OCI-M2 (cell line): ENCODE results near the gene MYL6.
"Not testable (repeated sequence)": the region's sequence is repeated elsewhere in the genome, so short reads cannot be mapped to it uniquely, and the experiment has no call there.

Experiments
- DNase-seq: peaks from one replicate; lab custom pipeline; 2025; ENCODE audit not compliant: unreplicated experiment; lab: John Stamatoyannopoulos, UW

MYL6 gene

DNA sequence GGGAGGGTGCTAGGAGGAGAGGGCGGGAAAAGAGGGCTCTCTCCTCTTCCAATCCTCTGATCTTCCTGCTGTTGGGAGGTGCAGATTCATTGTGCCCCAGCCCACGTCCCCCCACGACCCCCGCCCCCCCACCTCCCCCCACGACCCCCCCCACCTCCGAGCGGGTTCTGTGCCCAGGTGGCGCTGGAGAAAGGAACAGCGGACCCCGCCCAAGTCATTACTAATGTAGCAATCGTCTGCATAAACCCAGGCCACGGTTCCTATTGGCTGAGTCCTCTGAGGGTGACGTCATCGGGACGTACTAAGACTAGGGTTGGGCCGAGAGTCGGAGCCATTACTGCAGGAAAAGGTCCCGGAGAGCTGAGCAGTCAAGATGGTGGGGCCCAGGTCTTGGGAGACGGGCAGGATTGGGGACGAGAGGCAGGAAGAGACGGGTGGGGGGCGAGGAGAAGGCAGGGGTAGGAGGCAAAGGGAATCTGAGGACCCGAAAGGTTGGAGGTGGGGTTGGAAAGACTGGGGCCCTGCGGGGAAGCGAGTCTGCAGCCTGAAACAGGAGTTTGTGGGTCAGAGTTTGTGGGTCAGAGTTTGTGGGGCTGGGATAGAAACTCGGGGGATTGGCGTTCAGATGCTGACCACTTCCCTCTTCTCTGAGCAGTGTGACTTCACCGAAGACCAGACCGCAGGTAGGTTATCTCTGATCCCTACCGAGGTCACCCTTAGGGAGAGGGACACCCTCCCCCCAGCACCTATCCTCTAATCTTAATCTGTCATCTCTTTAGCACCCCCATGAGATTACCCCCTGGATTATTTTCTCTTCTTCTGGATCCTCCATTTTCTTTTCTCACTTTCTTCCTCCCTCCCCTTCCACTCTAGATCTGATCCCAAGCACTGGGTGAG, at the start of gene MYL6:
MYL6 (plus strand) TSS at position 331 of the 897 bp plus-strand sequence; CDS start at position 374, 43 bp downstream.
- peak; percentile 67 for DNase-seq

DNA sequence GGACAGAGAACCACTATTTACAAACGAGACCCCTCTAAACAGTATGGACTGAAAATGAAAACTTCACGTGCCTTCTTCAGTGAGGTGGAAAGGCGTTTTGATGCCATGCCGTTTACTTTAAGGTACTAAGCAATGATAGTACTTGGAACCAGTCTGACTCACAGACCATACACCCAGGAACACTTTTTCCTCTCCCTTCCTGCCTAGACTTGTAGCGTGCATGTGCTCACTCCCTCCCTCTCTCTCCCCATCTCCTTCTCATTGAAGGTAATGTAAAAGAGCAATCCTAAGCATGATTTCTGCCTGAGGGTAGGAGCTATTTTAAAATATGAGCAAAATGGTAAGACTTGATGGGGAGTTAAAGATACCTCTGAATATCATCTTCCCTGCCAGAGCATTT, 47.6 kb upstream of the MYL6 start:
- DNase-seq: no peak

DNA sequence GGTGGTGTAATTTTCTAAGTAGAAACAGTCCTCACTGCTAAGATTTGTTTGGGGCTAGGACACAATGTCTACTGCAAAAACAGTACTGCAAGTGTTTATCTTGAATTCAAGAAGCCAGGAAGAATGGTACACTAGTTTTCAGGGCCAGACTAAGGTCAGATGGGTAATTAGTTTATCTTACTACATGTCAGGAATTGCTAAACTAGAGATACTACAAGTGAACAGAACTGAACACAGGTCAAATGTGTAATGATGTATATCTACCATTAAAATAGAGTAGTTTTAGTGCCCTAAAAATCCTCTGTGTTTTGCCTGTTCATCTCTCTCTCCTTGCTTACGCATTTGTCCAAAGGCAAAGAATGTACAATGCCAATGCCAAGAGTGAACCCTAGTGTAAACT, 44.1 kb upstream of the MYL6 start:
- DNase-seq: no peak

DNA sequence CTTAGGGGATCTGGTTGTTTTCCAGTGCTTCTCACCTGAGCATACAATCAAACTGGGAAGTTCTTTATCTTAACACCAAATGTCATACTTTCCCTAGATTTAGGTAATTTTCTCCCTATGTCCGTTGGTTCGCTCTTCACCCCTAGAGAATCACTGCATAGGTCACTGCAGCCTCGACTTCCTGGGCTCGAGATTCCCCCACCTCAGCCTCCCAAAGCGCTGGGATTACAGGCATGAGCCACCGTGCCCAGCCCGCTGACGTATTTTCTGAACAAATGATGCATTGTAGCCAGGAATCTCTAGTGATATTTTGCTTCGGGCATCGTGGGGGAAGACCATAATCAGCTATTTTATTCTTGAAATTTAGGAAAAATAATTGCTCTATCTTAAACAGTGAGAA, 42.8 kb upstream of the MYL6 start:
- DNase-seq: no peak

DNA sequence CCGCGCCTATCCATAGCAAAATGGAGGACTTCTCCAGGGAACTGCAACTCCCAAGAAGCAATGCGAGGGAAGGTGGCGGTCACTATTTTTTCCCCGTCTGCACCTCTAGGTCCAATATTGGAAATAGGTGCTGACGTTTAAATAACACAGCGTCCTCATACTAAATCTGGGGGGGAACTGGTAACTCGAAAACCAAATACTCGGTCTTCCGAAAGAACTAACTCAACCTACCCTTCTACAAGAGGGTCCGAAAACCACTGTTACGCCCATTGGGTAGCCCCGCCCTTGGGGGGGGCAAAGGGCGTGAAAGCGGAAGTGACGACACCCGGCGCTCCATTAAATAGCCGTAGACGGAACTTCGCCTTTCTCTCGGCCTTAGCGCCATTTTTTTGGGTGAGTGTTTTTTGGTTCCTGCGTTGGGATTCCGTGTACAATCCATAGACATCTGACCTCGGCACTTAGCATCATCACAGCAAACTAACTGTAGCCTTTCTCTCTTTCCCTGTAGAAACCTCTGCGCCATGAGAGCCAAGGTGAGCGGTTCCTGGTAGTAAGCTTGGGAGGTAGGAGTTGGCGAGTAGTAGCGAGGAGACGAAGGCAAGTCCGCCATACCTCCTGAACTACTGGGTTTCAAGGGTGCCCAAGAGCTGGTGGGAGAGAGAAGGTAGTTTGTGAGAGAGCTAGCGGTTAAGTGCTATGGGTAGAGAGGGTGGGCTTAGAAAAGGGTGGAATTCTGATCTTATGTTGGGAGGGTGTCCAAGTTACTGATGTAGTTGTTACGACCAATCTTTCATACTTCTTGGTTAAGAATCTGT, 41.7 kb upstream of the MYL6 start, which contains the start of gene RPL41:
RPL41 (plus strand) TSS at position 367 of the 815 bp plus-strand sequence.
- DNase-seq: peak; percentile 87

DNA sequence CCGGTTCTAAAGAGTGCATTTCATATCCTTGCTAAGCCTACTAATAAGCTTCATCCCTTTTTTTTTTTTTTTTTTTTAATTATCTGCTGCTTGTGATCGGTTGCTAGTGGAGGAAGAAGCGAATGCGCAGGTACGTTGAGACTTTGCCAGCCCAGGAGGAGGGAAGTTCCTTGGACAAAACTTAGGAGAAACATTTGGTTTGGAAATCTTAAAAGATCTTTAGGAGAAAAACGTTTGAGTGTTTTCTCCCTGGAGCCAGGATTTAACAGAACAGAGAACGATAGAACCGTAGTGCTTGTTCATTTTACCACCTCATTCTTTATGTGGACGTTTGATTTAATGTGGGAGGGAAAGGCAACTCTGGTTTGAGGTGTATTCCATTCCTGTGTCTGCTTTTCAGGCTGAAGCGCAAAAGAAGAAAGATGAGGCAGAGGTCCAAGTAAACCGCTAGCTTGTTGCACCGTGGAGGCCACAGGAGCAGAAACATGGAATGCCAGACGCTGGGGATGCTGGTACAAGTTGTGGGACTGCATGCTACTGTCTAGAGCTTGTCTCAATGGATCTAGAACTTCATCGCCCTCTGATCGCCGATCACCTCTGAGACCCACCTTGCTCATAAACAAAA, 41.0 kb upstream of the MYL6 start:
- DNase-seq: not testable (repeated sequence)

DNA sequence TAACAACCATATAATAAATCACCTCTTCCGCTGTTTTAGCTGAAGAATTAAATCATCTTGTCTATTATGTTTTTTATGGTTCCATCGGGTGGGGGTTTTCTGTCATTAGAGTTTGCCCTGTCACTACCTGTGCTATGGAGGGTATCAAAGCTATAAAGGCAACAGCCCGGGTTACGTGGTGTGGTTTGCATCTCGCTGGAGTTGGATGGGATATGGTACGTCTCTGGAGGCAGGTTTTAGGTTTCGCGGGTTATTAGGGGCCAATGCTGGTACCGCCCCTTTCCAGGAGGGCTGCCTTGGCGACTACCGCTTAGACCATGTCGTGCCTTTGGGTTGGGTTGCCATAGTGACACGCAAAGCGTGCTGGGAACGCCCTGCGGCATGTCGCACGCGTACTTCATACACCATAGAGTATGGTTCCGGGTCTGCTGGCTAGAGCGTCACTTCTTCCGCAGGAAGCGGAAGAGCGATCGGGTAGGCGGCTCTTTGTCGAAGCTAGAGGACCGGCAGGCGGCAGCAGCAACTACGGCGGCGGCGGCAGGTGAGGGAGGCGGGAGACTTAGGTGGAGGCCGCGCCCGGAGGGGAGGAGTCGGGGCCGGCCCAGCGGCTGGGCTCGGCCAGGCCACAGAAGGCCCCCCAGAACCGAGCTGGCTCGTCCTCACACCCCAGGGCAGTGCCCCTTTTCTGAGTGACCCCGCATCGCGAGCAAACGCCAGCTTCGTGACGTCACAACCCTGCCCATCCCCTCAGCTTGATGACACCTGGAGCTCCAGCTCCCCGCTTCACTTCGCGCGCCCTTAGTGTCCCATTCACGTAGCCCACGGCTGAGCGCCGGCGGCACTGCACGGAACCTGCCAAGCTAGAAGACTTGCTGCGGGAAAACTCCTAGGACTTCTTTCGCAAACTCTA, 40.1 kb upstream of the MYL6 start, which contains the start of gene ZC3H10:
ZC3H10 (plus strand) TSS at position 489 of the 910 bp plus-strand sequence. CDS start 2,297 bp downstream, outside the sequence.
- DNase-seq: peak; percentile 77

DNA sequence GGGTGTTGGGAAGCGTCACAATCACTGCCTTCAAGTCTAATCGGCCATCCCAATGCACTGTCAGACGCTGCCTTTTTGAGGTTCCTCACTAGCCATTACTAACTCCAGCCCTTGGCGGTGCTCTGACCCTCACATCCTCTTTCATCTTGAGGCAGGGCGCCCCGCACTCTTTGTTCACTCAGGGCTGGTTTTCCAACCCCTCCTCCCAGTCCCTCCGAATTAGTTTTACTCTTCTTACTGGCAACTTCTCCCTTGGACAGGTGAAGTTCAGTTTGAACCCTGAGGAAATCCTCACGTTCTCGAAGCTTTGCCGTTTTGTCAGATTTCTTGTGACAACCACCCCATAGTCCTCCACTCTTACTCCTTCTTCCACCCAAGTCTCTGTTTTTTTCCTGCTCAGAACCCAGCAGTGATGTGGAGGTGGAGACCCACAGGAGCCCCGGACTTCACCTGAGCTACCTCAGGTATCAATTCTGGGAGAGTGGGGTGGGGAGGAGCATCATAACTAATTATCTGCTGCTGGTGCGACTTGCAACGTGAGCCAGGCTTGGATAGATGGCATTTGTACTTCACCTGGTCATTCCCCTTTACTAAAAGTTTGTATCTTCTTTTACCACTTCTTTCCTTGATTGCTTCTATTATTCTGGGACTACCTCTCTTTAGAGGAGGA, 39.3 kb upstream of the MYL6 start:
- no peak for DNase-seq

DNA sequence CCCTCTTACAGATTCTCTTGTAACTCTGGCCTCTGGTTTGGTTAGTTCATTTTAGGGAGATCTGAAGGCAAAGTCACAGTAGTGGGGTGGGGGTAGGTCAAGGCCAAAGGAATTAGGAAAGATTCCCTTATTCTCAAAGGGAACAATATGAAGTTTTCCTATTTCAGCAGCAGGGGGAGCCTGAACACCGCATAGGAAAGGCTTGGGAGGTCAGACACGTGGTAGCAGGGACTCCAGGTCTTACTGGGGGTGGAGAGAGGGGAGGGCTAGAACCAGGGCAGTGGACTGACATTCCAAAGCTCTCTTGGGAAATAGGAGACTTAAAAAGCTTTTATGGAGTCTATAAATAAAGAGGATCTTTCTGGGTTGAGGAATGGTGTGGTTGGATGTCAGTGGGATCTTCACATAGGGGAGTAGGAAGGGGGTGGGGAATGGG, 38.8 kb upstream of the MYL6 start:
- DNase-seq: no peak

DNA sequence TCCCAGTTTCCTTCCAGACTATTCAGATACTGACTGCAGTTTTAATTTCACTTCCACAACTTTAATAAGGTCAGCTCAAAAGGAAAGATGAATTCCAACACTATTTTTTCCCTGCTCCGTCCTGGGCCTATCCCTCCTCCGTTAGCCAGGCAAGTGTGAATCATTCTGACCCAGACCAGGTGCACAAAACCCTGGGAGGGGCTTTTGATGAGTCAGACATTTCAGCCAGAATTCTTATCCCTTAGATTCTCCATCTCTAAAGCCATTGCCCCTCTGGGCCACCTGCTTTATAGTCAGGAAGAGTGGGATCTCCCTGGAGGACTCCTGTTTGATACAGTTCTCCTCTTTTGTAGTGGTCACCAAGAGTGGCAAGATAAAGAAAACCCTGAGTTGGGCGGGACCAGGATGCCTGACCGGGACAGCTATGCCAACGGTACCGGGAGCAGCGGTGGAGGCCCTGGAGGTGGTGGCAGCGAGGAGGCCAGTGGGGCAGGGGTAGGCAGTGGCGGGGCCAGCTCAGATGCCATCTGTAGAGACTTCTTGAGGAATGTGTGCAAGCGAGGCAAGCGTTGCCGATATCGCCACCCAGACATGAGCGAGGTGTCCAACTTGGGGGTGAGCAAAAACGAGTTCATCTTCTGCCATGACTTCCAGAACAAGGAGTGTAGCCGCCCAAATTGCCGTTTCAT, 37.9 kb upstream of the MYL6 start:
- no peak for DNase-seq

DNA sequence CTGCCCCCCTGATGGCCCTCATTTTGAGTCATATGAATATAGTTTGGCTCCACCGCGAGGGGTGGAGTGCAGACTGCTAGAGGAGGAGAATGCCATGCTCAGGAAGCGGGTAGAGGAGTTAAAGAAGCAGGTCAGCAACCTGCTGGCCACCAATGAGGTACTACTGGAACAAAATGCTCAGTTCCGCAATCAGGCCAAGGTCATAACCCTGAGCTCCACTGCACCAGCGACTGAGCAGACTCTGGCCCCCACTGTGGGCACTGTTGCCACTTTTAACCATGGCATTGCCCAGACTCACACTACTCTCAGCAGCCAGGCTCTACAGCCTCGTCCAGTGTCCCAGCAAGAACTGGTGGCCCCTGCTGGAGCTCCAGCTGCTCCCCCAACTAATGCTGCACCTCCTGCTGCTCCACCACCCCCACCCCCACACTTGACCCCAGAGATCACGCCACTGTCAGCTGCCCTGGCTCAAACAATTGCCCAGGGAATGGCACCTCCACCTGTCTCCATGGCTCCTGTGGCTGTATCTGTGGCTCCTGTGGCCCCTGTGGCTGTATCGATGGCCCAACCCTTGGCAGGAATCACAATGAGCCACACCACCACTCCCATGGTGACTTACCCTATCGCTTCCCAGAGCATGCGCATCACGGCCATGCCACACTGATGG, 36.8 kb upstream of the MYL6 start:
- DNase-seq: no peak

DNA sequence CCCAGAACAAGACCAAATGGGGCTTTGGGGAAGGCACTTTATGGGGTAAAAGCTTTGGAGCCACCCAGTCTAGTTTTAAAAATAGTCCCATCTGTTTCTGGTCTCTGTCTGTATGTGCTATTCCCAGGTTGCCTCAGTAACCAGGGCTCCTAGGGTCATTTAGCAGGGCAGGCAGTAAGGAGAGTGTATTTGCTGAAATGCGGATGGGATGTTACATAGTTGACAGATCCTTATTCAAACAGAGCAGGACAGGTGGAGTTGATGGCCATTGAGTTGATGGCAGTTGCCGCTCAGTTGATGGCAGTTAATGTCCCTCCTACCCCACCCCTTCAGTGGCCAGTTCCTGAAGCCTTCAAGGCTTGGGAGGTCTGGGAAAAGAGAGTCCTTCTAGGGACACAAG, 35.5 kb upstream of the MYL6 start:
- no peak for DNase-seq

DNA sequence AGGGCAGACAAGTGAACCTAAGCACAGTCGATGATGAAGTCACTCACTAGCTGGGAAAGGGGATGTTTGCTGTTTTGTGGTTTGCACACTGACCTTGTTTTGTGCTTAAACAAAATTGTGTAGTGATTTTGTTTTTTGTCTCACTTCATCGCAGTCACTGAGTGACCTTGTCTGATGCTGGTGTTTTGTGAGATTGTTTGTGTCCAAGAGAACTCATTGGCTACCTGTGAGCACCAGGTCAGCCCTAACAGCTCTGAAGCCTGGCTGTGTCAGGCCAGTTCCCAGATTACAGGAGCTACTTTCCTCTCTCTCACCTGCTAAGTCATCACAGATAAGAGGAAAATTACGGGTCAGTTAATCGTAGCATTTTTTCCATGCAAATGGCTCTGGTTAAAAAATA, 34.0 kb upstream of the MYL6 start:
- DNase-seq: no peak

DNA sequence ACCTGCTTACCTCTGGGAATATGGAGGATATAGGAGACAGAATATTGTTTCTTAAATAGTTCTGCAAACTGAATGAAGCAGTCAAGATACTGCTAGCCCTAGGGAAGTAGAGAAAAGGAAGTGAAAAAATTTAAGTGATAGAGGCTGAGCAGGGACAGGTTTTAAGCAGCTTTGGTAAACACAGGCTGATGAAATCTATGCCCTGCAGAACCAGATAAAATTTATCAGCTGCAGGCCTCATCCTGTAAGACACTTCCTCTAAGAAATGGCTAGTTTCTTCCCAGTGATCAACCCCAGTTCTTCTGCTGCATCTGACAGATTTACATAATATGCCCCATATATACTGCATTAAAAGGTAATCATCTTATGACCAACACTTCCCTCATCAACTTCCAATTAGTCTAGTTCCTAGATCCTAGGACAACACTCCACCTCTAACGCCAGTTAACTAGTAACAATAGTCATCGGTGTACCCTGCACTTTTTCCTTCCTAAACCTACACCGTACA, 31.4 kb upstream of the MYL6 start:
- DNase-seq: peak; percentile 64

DNA sequence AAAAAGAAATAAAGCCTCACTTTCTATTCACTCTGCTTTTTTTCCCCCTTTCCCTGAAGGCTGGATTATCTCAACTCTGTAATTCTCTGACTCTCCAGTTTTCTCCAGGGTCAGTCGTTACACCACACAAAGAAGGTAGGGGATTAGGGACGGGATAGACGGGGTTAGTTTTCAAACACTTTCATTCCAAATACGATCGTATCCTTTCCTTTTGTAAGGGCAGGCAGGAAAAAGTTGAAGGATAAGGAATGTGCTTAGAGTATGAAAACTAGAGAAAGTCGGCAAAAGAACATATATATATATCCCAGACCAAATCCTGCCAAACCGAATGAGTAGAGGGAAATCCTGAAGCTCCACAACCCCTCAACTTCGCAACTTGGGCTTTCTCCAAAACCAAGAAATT, 30.7 kb upstream of the MYL6 start:
- no peak for DNase-seq

DNA sequence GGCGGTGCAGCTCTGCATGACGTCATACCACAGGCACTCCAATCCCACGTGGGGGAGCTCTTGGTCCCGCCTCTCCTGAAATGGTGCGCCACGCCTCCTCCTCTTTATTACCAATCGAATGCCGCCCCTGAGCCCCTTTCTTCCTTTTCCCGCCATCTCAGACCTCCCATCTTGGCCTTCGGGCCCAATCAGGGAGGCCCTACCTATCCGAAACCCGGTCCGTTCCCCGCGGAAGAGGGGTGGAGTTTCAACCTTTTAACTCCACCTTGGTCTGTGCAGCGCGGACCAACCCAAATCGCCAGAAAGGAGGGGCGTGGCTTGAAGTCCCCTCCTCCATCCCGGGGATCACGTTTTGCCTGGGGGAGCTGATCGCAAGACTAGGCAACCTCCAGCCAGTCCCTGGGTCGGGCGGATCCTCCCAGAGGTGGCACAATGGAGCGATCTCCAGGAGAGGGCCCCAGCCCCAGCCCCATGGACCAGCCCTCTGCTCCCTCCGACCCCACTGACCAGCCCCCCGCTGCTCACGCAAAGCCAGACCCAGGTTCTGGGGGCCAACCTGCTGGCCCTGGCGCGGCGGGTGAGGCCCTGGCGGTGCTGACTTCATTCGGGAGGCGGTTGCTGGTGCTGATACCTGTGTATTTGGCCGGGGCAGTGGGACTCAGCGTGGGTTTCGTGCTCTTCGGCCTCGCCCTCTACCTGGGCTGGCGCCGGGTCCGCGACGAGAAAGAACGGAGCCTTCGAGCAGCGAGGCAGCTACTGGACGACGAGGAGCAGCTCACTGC, 30.1 kb upstream of the MYL6 start, which contains the start of gene ESYT1:
ESYT1 (plus strand) TSS at position 380 of the 782 bp plus-strand sequence; CDS start at position 433, 53 bp downstream.
- DNase-seq: peak; percentile 83

DNA sequence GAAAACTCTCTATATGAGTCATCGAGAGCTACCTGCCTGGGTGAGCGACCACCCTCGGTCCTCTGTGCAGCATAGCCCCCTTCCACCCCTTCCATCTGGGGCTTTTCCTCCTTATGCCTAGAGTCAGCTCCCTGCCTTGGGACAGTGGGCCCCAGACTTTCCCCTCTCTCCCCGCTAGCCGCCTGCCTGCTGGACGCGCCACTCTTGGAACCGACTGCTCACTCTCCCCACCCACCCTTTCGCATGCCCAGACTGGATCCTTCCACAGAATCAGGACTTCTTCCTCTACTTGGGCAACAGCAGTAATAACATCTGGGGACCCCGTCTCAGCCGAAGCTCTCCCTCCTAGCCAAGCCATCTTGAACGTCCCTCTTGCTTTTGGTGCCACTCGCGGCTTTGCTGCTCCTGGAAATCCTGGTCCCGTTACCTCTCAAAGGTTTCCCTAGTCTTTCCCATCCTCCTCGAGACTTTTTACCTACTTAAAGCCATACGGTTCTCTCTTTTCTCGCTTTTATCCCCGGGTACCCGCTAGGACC, 29.4 kb upstream of the MYL6 start:
- no peak for DNase-seq
